K562 (cell line): Measurements from ENCODE around the gene FANCI. TPM values are rescaled to one million over a fixed set of nuclear protein-coding genes. Genes with fewer than 3 reads are reported as not detected.

Experiments
- ATAC-seq: fragments of 200-7000 bp; cut with Tn5 transposase; 3 replicates; pipeline ENCODE4 v1.9.1; 2020; ENCODE audit warnings: moderate library complexity
- BruUV-seq: library from RNA; stranded (reverse); fragments of 400-500 nt; replicated peaks from 2 replicates; lab custom pipeline; 2021; lab: Mats Ljungman, UMichigan
- CTCF ChIA-PET: fragments of 300-600 bp; formaldehyde crosslinking; extraction: SDS; loops from one replicate; lab custom pipeline; 2021; ENCODE audit warnings: low intra/inter-chr PET ratio; lab: Yijun Ruan, JAX
- POLR2A ChIA-PET: fragments of 300-600, 350-650 bp; sonication (Branson Sonifier 250); formaldehyde crosslinking; extraction: SDS; loops from one replicate; lab custom pipeline; 2021; ENCODE audit warnings: antibody characterized with exemption, inconsistent platforms; lab: Yijun Ruan, JAX
- DNase-seq, 4 experiments: peaks; one replicate each; pipeline versions ENCODE4 v3.0.0 to v3.0.0-alpha.2; 2011 to 2018; ENCODE audit warnings: low spot score in 3 of 4, mixed read lengths in 3 of 4; ENCODE audit errors: extremely low read depth in 1 of 4
- FAIRE-seq: peaks from 2 replicates; lab custom pipeline; 2011; peaks lifted over from hg19 to GRCh38; lab: Jason Lieb, UNC
- H2AFZ ChIP-seq: 2 replicates; pipeline ENCODE4 v1.6.0; 2011; ENCODE audit warnings: low read depth, low read length, control low read depth, inconsistent platforms
- H3K27ac ChIP-seq: fragments of 200-600 bp; 3 replicates; pipeline ENCODE4 v1.8.0; 2011; ENCODE audit warnings: low read depth, mild to moderate bottlenecking, control low read depth, inconsistent platforms, low read length, moderate library complexity, mixed read lengths; ENCODE audit errors: extremely low read depth
- H3K27me3 ChIP-seq, 2 experiments: fragments of 300-600 bp in 1 of 2; 2 replicates in 1 of 2; 3 replicates in 1 of 2; pipeline versions ENCODE4 v1.6.0 to v1.8.0; 2011; ENCODE audit warnings: inconsistent platforms in 2 of 2, low read length in 2 of 2, mild to moderate bottlenecking in 1 of 2, mixed read lengths in 1 of 2, moderate library complexity in 1 of 2; ENCODE audit not compliant: control insufficient read depth in 2 of 2, insufficient read depth in 2 of 2
- H3K36me3 ChIP-seq: fragments of 300-600 bp; 3 replicates; pipeline ENCODE4 v1.8.0; 2011; ENCODE audit warnings: mild to moderate bottlenecking, low read length, inconsistent platforms; ENCODE audit not compliant: control insufficient read depth, insufficient read depth
- H3K4me1 ChIP-seq, 2 experiments: fragments of 200-600 bp in 1 of 2; replicated peaks in 1 of 2; 2 replicates in 1 of 2; 3 replicates in 1 of 2; pipeline versions ENCODE4 v1.5.1 to v1.8.0; 2011; ENCODE audit warnings: inconsistent platforms in 2 of 2, low read length in 2 of 2, mild to moderate bottlenecking in 1 of 2, mixed read lengths in 1 of 2, moderate library complexity in 1 of 2; ENCODE audit not compliant: control insufficient read depth in 2 of 2, insufficient read depth in 2 of 2
- H3K4me2 ChIP-seq: 2 replicates; pipeline ENCODE4 v1.6.1; 2011; ENCODE audit warnings: low read length, control low read depth, inconsistent platforms, mixed read lengths; ENCODE audit not compliant: insufficient read depth
- H3K4me3 ChIP-seq: fragments of 200-600 bp; sonication (generic), shearing (Covaris generic); 2 replicates; pipeline ENCODE4 v1.5.1; 2016; ENCODE audit warnings: control low read depth, inconsistent platforms
- H3K79me2 ChIP-seq: fragments of 200-600 bp; 3 replicates; pipeline ENCODE4 v1.8.0; 2011; ENCODE audit warnings: low read length, inconsistent platforms; ENCODE audit not compliant: control insufficient read depth, insufficient read depth
- H3K9ac ChIP-seq, 2 experiments: 2 replicates each; pipeline versions ENCODE4 v1.6.0 to v1.6.1; 2011; ENCODE audit warnings: low read depth in 2 of 2, low read length in 2 of 2, control low read depth in 1 of 2, inconsistent platforms in 1 of 2, mild to moderate bottlenecking in 1 of 2, mixed read lengths in 1 of 2; ENCODE audit not compliant: insufficient read depth in 1 of 2
- H3K9me1 ChIP-seq: one replicate; pipeline ENCODE4 v1.6.0; 2011; ENCODE audit warnings: inconsistent platforms, mild to moderate bottlenecking, low read length, moderate library complexity; ENCODE audit not compliant: control insufficient read depth, insufficient read depth
- H3K9me3 ChIP-seq: replicated peaks from 2 replicates; pipeline ENCODE4 v1.5.1; 2011; ENCODE audit warnings: low read depth, low read length, inconsistent platforms; ENCODE audit not compliant: control insufficient read depth, insufficient read depth
- H4K20me1 ChIP-seq: replicated peaks from 2 replicates; pipeline ENCODE4 v1.6.1; 2011; ENCODE audit warnings: low read length, inconsistent platforms, mixed read lengths; ENCODE audit not compliant: control insufficient read depth, insufficient read depth
- CBX2 ChIP-seq: fragments of 200-600 bp; sonication (generic); IDR thresholded peaks from one replicate; pipeline ENCODE4 v1.6.1; 2012; ENCODE audit warnings: mild to moderate bottlenecking, low read length, inconsistent platforms; ENCODE audit not compliant: insufficient read depth, poor library complexity, severe bottlenecking
- CEBPB ChIP-seq: fragments of 450-650 bp; IDR thresholded peaks from 2 replicates; pipeline ENCODE4 v1.6.1; 2016; ENCODE audit warnings: missing genetic modification characterization, missing compliant biosample characterization
- CEBPG ChIP-seq, 3 experiments: fragments of 200-800 bp in 1 of 3; sonication (Bioruptor generic) in 1 of 3; sonication (generic) in 1 of 3; formaldehyde crosslinking in 1 of 3; IDR thresholded peaks in 2 of 3; conservative IDR thresholded peaks in 1 of 3; 2 replicates each; pipeline versions ENCODE4 v1.6.1 to v1.8.0; 2016 to 2022; ENCODE audit warnings: missing compliant biosample characterization in 2 of 3, missing genetic modification characterization in 2 of 3, mild to moderate bottlenecking in 1 of 3, missing genetic modification reagents in 1 of 3
- HES1 ChIP-seq: fragments of 450-650 bp; IDR thresholded peaks from 2 replicates; pipeline ENCODE4 v1.6.1; 2016; ENCODE audit warnings: low read depth, mild to moderate bottlenecking, moderate library complexity
- NR2C2 ChIP-seq, 2 experiments: fragments of 200-800 bp in 1 of 2; sonication (Bioruptor generic) in 1 of 2; sonication (generic) in 1 of 2; formaldehyde crosslinking in 1 of 2; IDR thresholded peaks; 2 replicates each; pipeline versions ENCODE4 v1.6.1 to v1.8.0; 2016 to 2022; ENCODE audit warnings: mild to moderate bottlenecking in 1 of 2, missing compliant biosample characterization in 1 of 2, missing genetic modification characterization in 1 of 2, missing genetic modification reagents in 1 of 2
- WGBS: fragments of 100-300 bp; shearing (Covaris generic); methylation state at CpG from one replicate; pipeline ENCODE4 v1.1.6; 2016; ENCODE audit warnings: low coverage, mixed read lengths; ENCODE audit not compliant: insufficient coverage; ENCODE audit errors: missing lambda C conversion rate; 5-methylcytosine and 5-hydroxymethylcytosine counted together
- in situ Hi-C: fragments of 300-500 bp; cut with MboI; formaldehyde crosslinking; loops from 4 replicates; pipeline ENCODE4 v1.15.0; 2018; ENCODE audit warnings: inconsistent platforms, mixed read lengths
- intact Hi-C: fragments of 100-400 bp; cut with micrococcal nuclease; formaldehyde crosslinking; loops from 2 replicates; pipeline ENCODE4 v1.14.2; 2022
- polyA plus RNA-seq, 8 experiments: library from polyadenylated mRNA; depleted of rRNA in 4 of 8; stranded (reverse) in 5 of 8; unstranded in 3 of 8; fragments of >200 nt; fragmentation: Nextera tagmentation in 2 of 8; fragmentation: Illumina TruSeq in 1 of 8; extraction: Ambion mirVana in 2 of 8; extraction: Trizol in 1 of 8; gene quantifications; 2 replicates each; pipeline versions ENCODE4 v1.2.1 to v1.2.3, GENCODE V29; 2011 to 2014; ENCODE audit warnings: inconsistent platforms in 1 of 8, missing spikeins in 1 of 8
- total RNA-seq, 7 experiments: library from RNA; depleted of rRNA in 6 of 7; stranded (reverse); fragments of >200 nt in 6 of 7; fragmentation: Illumina TruSeq in 2 of 7; extraction: Trizol in 2 of 7; gene quantifications; 2 replicates each; pipeline versions ENCODE4 v1.2.1 to v1.2.3, GENCODE V29; 2011 to 2021; ENCODE audit warnings: low replicate concordance in 1 of 7

The FANCI gene
- total and polyA plus RNA-seq, 9 of the 15 experiments (the other 6 are each of a cell fraction or from before 2014, with no cell fraction given) = 72.1 to 165 (median 131) TPM

GRCh38 chr15:89209057-89209456 is 34.7 kb upstream of the FANCI start:
- FAIRE-seq (no peak), DNase-seq (no peak), ATAC-seq (no peak)
- no peak for TF ChIP-seq CBX2
- Histone ChIP-seq H4K20me1 (no peaks in the 10 kb centered on the region), H3K27me3 (peaks cover 6 to 15% of the 10 kb centered on the region in 2 experiments), H3K9ac (no peak overlapping the region), H3K4me2 (no peak overlapping the region), H3K9me1 (no peaks in the 10 kb centered on the region), H3K4me1 (peaks cover 0 to 10% of the 10 kb centered on the region in 2 experiments; a peak in 2 of 5 replicates), H3K27ac (no peak overlapping the region), H3K79me2 (no peaks in the 10 kb centered on the region), H3K4me3 (no peak overlapping the region), H2AFZ (no peak overlapping the region), H3K9me3 (no peaks in the 10 kb centered on the region), H3K36me3 (no peaks in the 10 kb centered on the region)
- CTCF ChIA-PET = interaction anchor here (3.2 kb wide), 1 partner anchor 91 kb away, joined by 17 read pairs; no protein-coding TSS in a partner anchor
- BruUV-seq = no TSS peak
- in situ Hi-C loops = no loop called here
- 8% methylated on average over 1 of the region's 1 CpG for WGBS
- POLR2A ChIA-PET = no interaction called here
- intact Hi-C loops = loop anchor here (5.0 kb wide), 1 partner anchor 98 kb away; no protein-coding TSS in a partner anchor

- no peaks in the 10 kb centered on the region for H4K20me1 ChIP-seq
- in situ Hi-C loops = no loop called here
- intact Hi-C loops = no loop called here
- TF ChIP-seq HES1 (no peak), CEBPB (0 out of 2 replicates have a peak, but pooled peaks have one; percentile 7), CEBPG (CRISPR knock-in tag; IDR thresholded peaks at IDR 0.05) (peak; percentile 76), CEBPG (tag; conservative IDR thresholded peaks at IDR 0.05 in 1 of 2, IDR thresholded peaks at IDR 0.05 in 1 of 2) (peak; percentile 48 to 92; a peak in 3 of 4 replicates), NR2C2 (CRISPR knock-in tag; IDR thresholded peaks at IDR 0.05) (no peak), NR2C2 (tag; IDR thresholded peaks at IDR 0.05) (peak; percentile 30; the same call in 1 of the 2 replicates)
- TF ChIP-seq, all 486 proteins: peak for 3
- Histone ChIP-seq H3K4me2 (no peak overlapping the region), H3K27ac (no peak overlapping the region), H3K9me3 (no peaks in the 10 kb centered on the region), H3K36me3 (no peaks in the 10 kb centered on the region), H3K9ac (no peak overlapping the region), H2AFZ (no peak overlapping the region), H3K4me3 (no peak overlapping the region), H3K27me3 (peaks cover 21 to 33% of the 10 kb centered on the region in 2 experiments), H3K9me1 (no peaks in the 10 kb centered on the region), H3K4me1 (peaks cover 0 to 5% of the 10 kb centered on the region in 2 experiments; a peak in 2 of 5 replicates), H3K79me2 (no peaks in the 10 kb centered on the region)
- FAIRE-seq = no peak
- BruUV-seq = no TSS peak
- ChIA-PET POLR2A (interaction anchor here (0.9 kb wide), 1 partner anchor 8 kb away, joined by 3 read pairs; no protein-coding TSS in a partner anchor), CTCF (no interaction called here)
- no peak for ATAC-seq
- 10% methylated on average over 5 of the region's 5 CpGs for WGBS
- no peak for DNase-seq
Measured at GRCh38 chr15:89211678-89212170, 32.1 kb upstream of the FANCI start.
